Neural progenitor cell (in vitro differentiated cells): ENCODE results near the gene LIG1.

ENCODE experiments used
- EZH2 ChIP-seq: fragments of 200-600 bp; sonication (generic); IDR thresholded peaks from 2 replicates; pipeline ENCODE4 v1.6.1; 2017; ENCODE audit warnings: antibody characterized with exemption, mild to moderate bottlenecking, moderate library complexity
- TF ChIP-seq, protein P1 (sequence below): fragments of 200-600 bp; sonication (generic); IDR thresholded peaks from 2 replicates; pipeline ENCODE4 v1.5.1; 2017; ENCODE audit warnings: antibody characterized with exemption, mild to moderate bottlenecking

GRCh38 chr19:48186015-48186414 is 15.9 kb upstream of the LIG1 start:
- TF ChIP-seq, protein P1, sequence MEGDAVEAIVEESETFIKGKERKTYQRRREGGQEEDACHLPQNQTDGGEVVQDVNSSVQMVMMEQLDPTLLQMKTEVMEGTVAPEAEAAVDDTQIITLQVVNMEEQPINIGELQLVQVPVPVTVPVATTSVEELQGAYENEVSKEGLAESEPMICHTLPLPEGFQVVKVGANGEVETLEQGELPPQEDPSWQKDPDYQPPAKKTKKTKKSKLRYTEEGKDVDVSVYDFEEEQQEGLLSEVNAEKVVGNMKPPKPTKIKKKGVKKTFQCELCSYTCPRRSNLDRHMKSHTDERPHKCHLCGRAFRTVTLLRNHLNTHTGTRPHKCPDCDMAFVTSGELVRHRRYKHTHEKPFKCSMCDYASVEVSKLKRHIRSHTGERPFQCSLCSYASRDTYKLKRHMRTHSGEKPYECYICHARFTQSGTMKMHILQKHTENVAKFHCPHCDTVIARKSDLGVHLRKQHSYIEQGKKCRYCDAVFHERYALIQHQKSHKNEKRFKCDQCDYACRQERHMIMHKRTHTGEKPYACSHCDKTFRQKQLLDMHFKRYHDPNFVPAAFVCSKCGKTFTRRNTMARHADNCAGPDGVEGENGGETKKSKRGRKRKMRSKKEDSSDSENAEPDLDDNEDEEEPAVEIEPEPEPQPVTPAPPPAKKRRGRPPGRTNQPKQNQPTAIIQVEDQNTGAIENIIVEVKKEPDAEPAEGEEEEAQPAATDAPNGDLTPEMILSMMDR: no peak
- no peak for TF ChIP-seq EZH2
